GM20000 (cell line): ENCODE measurements around the gene IGSF21.

Experiments
- DNase-seq: peaks from one replicate; pipeline ENCODE4 v3.0.0; 2012; ENCODE audit warnings: low spot score
- CTCF ChIP-seq: IDR thresholded peaks from 2 replicates; pipeline ENCODE4 v1.5.1; 2012; ENCODE audit warnings: mild to moderate bottlenecking, control low read depth; ENCODE audit errors: extremely low read depth, missing control alignments

Gene IGSF21

GRCh38 chr1:18141661-18142060, 34.1 kb downstream of the IGSF21 start:
- DNase-seq = no peak
- TF ChIP-seq CTCF = no peak

DNA sequence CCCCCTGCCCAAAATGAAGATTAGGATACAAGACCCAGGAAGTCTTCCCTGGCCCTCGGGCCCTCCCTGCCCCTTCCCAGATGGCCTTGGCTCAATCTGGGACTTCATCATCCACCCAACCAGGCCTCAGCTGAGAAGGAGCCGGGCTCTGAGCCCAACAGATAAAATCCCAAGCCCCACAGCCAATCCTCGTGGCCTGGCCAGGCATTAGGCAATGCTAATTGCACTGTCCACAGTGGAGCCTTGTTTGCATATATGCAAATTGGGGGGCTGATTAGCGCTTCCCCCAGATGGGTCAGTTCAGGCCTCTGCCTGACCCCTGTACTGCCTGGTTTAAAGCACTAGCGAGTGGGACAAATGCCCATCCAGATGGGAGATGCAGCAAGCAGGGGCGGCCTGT, 34.9 kb downstream of the IGSF21 start:
- no peak for DNase-seq
- TF ChIP-seq CTCF = no peak

GRCh38 chr1:18142969-18143368, 35.4 kb downstream of the IGSF21 start:
- no peak for TF ChIP-seq CTCF
- DNase-seq = no peak

GRCh38 chr1:18144062-18144461, 36.5 kb downstream of the IGSF21 start:
- no peak for TF ChIP-seq CTCF
- no peak for DNase-seq

DNA sequence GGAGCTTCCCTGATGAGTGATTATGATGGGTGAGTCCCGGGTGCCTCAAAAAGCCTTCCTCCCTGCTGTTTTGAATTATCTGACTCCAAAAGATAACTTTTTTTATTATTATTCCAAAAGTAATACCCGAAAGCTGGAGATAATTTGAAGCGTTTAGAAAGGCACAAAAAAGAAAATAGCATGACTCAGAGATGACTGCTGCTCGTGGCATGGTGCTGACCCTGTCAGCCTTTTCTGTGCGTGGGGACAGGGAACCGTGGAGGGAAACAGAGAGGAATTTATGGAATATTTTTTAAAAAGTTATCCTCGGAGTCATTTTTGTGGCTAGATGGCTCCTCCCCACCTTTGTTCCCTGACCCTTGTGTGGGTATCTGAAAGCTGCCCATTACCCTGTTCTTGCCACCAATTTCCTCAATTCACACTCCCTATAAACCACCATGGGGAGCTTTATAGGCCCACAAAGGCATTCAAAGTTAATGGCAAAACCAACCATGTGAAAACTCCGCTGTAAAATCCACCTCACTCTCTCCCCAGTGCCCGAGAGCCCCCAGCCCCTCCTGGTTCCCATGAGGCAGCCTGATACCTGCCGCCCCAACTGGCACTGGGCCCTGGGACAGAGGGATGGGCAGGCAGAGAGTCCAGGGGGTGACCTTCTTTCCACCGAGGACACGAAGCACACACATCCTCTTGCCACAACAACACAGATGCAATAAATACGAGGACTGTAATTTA, 37.5 kb downstream of the IGSF21 start:
- TF ChIP-seq CTCF = no peak
- no peak for DNase-seq

- no peak for DNase-seq
- no peak for TF ChIP-seq CTCF
These were observed 38.4 kb downstream of the IGSF21 start for GRCh38 chr1:18145851-18146618.

DNA sequence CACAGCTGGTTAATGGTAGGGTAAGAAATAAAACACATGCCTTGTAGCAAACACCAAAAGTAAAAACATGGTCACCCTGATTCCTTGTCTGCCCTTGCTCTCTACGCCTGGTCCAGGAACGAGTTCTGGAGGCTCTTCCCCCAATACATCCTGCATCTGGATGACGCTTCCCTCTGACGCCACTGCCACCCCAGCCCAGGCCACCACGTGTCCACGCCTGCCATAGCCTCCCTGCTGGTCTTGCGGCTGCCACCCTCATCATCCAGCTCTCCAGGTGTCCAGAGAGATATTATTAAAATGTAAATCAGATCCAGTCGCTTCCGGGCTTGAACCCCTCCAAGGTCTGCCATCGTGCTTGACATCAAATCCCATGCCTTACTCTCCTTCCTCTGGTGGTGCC, 39.3 kb downstream of the IGSF21 start:
- DNase-seq = no peak
- TF ChIP-seq CTCF = no peak
